HL-60 (cell line): ENCODE results near the gene TPM3.

Source experiments
- CTCF ChIP-seq: IDR thresholded peaks from one replicate; pipeline ENCODE4 v1.5.1; 2011; ENCODE audit warnings: low read length, control low read depth, inconsistent platforms; ENCODE audit not compliant: insufficient read depth
- GABPA ChIP-seq: IDR thresholded peaks from 2 replicates; pipeline ENCODE4 v1.6.1; 2012; ENCODE audit warnings: low read depth
- POLR2AphosphoS5 ChIP-seq: IDR thresholded peaks from 2 replicates; pipeline ENCODE4 v1.6.1; 2012; ENCODE audit warnings: low read depth
- REST ChIP-seq: IDR thresholded peaks from 2 replicates; pipeline ENCODE4 v1.6.1; 2012; ENCODE audit warnings: low read depth; ENCODE audit not compliant: insufficient replicate concordance
- SPI1 ChIP-seq: IDR thresholded peaks from 2 replicates; pipeline ENCODE4 v1.6.1; 2012; ENCODE audit warnings: low read depth, mild to moderate bottlenecking, borderline replicate concordance

- TF ChIP-seq CTCF (no peak), REST (no peak), POLR2AphosphoS5 (no peak), SPI1 (no peak), GABPA (no peak)
These were observed 10.0 kb downstream of the TPM3 start for GRCh38 chr1:154181944-154182343.
